NCI-H2081 (cell line): ENCODE data around the gene LIMS1.

ENCODE experiments used
- DNase-seq, 2 experiments: peaks; one replicate each; lab custom pipeline; 2025; lab: John Stamatoyannopoulos, UW

LIMS1 gene

GRCh38 chr2:108615480-108616090, 81.3 kb downstream of the LIMS1 start:
- peak in 1 of 2 experiments; percentile 51 for DNase-seq

- DNase-seq, result no peak
These were observed 82.0 kb downstream of the LIMS1 start for GRCh38 chr2:108616318-108616717.

DNA sequence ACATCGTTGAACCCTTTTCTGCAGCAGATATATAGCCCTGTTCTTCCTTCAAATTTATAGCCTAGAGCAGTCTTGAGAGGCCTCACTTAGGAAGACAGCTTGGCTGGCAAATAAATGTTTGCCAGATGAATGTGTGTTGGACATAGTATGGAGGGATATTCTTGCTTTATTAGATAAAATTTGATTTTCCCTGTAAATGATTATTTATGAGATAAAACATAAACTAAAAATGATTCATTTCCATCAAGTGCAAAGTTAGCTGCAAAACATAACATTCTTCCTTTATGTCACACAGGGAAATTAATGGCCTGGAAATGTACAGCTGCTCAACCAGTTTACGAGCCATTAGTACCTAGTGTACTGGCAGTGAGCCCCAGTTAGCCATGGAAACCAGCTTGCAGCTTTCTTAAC, 82.5 kb downstream of the LIMS1 start:
- peak; percentile 67 to 94 for DNase-seq

GRCh38 chr2:108617617-108618016, 83.3 kb downstream of the LIMS1 start:
- DNase-seq, result no peak

- DNase-seq, result peak in 1 of 2 experiments; percentile 64
These were observed 85.8 kb downstream of the LIMS1 start for GRCh38 chr2:108619925-108620620.

- DNase-seq, result peak in 1 of 2 experiments; percentile 61
These were observed 86.4 kb downstream of the LIMS1 start for GRCh38 chr2:108620656-108621055.

- DNase-seq, result peak; percentile 34 to 81
These were observed 86.9 kb downstream of the LIMS1 start for GRCh38 chr2:108621087-108621559.

GRCh38 chr2:108621687-108622681, 87.7 kb downstream of the LIMS1 start:
- peak in 1 of 2 experiments; percentile 46 for DNase-seq

DNA sequence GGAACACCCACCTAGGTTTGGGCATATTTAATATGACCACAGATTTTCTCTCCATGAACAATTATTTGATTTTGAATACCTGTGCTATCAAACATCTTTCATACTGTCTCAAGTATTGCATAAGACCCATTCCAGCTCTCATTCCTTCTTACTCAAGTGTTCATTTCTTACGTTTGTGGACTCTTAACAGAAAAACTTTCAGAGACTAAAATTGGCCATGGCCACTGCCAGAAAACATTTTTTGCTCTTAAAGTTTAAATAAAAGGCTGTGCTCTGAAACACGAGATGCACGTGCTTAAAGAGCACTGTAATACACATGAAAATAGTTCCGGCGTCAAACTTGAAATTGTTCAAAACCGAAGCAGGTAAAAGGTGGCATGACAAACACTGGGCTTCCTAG, 89.3 kb downstream of the LIMS1 start:
- DNase-seq, result no peak

- DNase-seq, result no peak
These were observed 91.0 kb downstream of the LIMS1 start for GRCh38 chr2:108625186-108625827.

GRCh38 chr2:108625828-108626195, 91.5 kb downstream of the LIMS1 start:
- DNase-seq, result no peak

DNA sequence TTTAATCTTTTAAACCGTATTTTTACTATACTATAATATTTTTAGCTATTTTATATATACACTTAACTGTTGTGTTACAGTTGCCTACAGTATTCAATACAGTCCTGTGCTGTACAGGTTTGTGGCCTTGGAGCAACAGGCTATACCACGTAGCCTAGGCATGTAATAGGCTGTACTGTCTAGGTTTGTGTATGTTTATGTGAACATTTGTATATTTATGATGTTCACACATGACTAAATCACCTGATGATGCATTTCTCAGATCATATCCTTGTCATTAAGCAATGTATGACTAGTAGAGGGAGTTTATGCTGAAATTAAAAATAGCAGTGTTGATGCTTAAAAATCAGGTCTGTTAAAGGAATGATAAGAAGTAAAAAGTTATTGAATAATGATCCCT, 92.7 kb downstream of the LIMS1 start:
- DNase-seq, result no peak

- no peak for DNase-seq
These were observed 93.8 kb downstream of the LIMS1 start for GRCh38 chr2:108627911-108628567.

GRCh38 chr2:108628936-108629335, 94.7 kb downstream of the LIMS1 start:
- no peak for DNase-seq

- no peak for DNase-seq
These were observed 95.1 kb downstream of the LIMS1 start for GRCh38 chr2:108629417-108629816.

- no peak for DNase-seq
These were observed 96.5 kb downstream of the LIMS1 start for GRCh38 chr2:108630567-108631405.

DNA sequence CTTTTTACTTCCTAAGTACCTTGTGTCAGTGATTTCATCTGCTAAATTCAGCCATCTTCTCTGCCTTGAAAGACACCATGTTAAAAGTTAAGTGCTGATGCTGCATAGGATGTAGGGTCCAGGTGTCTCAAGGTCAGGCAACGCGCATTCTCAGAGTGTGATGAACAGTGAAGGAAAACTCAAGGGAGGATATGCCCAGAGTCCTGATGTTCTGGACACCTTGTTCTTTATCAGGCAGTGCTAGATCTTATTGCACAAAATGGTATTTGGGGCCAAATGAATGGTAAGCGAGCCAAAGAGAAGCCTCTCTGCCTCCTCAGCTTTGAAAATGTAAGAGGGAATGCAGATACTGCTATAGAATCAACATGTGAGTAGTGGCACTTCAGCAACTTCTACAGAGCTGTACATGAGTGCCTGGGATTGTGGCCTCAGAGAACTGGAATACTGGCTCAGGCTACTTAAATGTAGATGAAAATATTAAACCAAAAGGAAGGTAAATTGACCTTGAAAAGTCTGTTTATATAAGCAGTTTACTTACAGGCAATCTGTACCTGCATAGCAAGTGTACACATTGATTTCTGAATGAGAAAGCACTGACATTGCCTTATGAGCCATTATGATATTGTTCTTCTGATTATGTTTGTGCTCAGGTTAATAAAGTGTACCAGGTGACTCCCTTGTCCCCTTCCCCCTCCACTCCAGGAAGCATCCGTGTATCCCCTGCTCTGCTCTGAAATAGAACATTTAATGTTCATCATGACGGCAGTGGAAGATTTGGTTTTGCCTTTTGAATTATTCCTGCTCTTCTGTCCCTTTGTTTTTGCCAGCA, 98.3 kb downstream of the LIMS1 start:
- DNase-seq, result peak; percentile 84 to 97

- peak in 1 of 2 experiments; percentile 63 for DNase-seq
These were observed 99.1 kb downstream of the LIMS1 start for GRCh38 chr2:108633409-108633808.

GRCh38 chr2:108634011-108634410, 99.7 kb downstream of the LIMS1 start:
- peak; percentile 65 to 86 for DNase-seq
